Fibroblast of mammary gland (primary cell): ENCODE measurements around the gene ANKRD44.

ENCODE experiments used
- DNase-seq: peaks from one replicate; pipeline ENCODE4 v3.0.0-alpha.2; 2010; ENCODE audit warnings: low read depth
- H3K4me3 ChIP-seq: 2 replicates; pipeline ENCODE4 v1.5.1; 2011; ENCODE audit warnings: low read depth, mild to moderate bottlenecking, low read length, moderate library complexity; ENCODE audit not compliant: control insufficient read depth
- CTCF ChIP-seq: conservative IDR thresholded peaks from 2 replicates; pipeline ENCODE4 v1.5.1; 2011; ENCODE audit warnings: low read depth, low read length, inconsistent platforms; ENCODE audit not compliant: control insufficient read depth, insufficient read depth

ANKRD44 gene

DNA sequence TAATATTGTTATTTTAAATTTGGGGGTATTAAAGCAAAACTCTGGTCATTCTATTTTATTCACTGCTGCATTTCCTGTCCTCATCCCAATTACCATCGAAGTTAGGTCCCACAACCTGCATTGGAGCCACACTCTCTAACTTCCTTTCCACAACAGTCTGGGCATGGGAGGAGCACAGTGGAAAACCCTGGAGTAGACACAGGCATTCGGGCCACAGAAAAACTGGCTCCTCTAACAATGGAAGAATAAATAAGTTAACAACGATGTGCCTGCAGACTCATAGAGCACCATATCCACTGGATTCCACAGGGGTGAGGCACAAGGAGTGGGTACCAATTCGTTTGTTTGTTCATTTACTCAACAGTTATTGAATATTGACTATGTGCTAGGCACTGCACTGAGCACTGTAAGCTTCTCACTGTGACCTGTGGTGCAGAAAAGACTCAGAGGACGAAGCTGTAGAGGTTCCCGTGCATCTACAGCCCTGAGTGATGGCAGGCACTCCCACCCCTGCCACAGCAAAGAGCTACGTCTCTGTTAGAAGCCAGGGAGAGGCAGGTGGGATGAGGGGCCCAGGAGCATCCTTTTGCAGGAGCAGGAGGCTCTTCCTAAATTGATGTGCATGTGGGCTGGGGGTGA lies 229.9 kb downstream of the ANKRD44 start:
- TF ChIP-seq CTCF: no peak
- DNase-seq: no peak
- H3K4me3 ChIP-seq: no peak overlapping the region

DNA sequence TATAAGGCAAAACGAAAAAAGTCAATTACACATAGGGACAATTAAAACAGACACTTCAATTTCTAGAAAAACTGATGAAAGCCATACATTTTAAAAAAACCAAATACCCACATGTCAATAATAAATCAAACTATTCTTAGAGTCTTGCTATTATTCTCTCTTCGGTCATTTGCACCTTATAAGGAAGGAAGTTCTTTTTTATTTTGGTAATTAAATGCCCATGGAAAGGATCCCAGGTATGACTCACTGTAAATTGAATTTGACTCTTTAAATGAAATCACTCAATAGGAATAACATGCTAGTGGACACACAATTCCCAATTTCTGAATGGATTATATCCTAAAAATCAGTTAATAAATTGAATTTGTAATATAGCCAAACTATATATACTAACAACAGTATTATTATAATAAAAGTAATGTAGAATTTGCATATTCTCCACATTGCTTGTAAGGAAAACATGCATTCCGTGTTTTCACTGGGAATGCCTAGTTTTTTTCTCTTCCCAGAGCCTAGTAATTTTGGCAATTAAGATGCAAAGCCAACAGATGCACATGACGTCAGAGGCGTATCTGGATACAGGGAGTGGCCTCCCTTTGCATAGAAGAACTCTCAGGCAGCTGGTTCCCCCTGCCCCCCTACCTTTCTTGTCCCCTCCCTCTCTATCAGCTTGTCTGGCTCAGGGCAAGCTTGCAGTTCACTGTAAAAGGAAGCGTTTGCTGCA lies 230.6 kb downstream of the ANKRD44 start:
- no peak for TF ChIP-seq CTCF
- H3K4me3 ChIP-seq: no peak overlapping the region
- DNase-seq: peak; percentile 44

GRCh38 chr2:197079414-197079813 lies 231.2 kb downstream of the ANKRD44 start:
- no peak for DNase-seq
- no peak for TF ChIP-seq CTCF
- H3K4me3 ChIP-seq: no peak overlapping the region

GRCh38 chr2:197078535-197078934 lies 232.0 kb downstream of the ANKRD44 start:
- no peak for TF ChIP-seq CTCF
- DNase-seq: no peak
- no peak overlapping the region for H3K4me3 ChIP-seq

DNA sequence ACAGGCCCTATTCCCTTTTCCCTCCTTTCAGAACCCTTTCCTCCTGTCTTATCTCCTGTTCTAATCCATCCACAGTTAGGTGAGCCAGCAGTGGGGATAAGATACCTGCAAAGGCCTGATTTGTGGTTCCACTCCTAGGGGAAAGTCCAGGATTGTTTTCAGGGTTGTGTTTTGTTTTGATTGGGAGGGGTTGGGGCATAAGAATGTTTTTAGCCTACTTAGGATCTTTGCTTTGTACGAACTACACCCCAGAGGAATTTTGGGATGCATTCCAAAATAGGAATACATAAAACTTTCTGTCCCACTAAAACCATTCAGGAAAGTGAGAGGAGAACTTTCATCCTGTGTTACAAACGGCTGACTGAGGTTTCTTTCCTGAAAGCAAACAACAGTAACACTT lies 233.2 kb downstream of the ANKRD44 start:
- no peak for TF ChIP-seq CTCF
- H3K4me3 ChIP-seq: no peak overlapping the region
- no peak for DNase-seq

GRCh38 chr2:197076652-197077051 lies 233.9 kb downstream of the ANKRD44 start:
- no peak for TF ChIP-seq CTCF
- DNase-seq: no peak
- H3K4me3 ChIP-seq: no peak overlapping the region

DNA sequence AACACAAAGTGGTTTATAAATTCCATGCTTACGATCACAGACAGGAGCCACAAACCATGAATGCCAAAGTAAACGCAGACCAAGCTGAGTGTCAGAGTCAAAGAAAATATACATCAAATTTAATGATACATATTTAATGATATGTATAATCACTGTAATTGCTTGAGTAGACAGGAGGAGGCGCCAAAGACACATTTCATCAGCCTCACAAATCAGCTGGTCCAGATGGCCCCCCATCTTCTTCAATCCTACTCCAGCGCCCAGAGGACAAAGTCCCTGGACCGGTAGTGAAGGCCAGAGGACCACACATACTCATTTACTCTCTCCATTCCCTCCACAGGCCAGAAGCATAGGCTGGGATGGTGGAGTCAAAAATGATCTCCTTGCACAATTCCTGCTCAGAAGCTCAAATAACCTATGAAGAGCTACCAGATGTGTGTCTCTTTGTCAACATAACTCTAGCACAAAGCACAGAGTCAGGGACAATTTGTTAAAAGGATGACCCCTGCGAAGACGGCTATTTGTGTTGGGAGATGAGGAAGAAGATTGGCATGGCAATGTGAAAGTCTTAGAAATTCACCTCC lies 234.7 kb downstream of the ANKRD44 start:
- H3K4me3 ChIP-seq: no peak overlapping the region
- peak; percentile 28 for DNase-seq
- TF ChIP-seq CTCF: peak; percentile 40
